ENCODE data around the gene MAP3K8. TPM values are rescaled to one million over a fixed set of nuclear protein-coding genes. Genes with fewer than 3 reads are reported as not detected.

The MAP3K8 gene
- total RNA-seq, 1 experiment from 2014 or later, result 13.8 TPM

- no peak for TF ChIP-seq ZNF138 (CRISPR knock-in tag; conservative IDR thresholded peaks at IDR 0.05)
- TF ChIP-seq ZNF671 (CRISPR knock-in tag; IDR thresholded peaks at IDR 0.05), result no peak
- TF ChIP-seq E2F5 (CRISPR knock-in tag; IDR thresholded peaks at IDR 0.05), result no peak
- TF ChIP-seq USF2 (CRISPR knock-in tag; IDR thresholded peaks at IDR 0.05), result no peak
- TF ChIP-seq TCF7 (CRISPR knock-in tag; IDR thresholded peaks at IDR 0.05; ENCODE audit: low read depth), result no peak
- TF ChIP-seq STAT6 (CRISPR knock-in tag; conservative IDR thresholded peaks at IDR 0.05; ENCODE audit: low read depth), result no peak
- TF ChIP-seq TP53 (CRISPR knock-in tag; IDR thresholded peaks at IDR 0.05), result no peak
These were observed 75.5 kb downstream of the MAP3K8 start (continued) for GRCh38 chr10:30509508-30509907.

GRCh38 chr10:30510184-30510931 is 76.4 kb downstream of the MAP3K8 start:
- H3K27ac Mint-ChIP-seq, result no peak overlapping the region
- POLR2A ChIA-PET, result no interaction called here
- H3K4me3 Mint-ChIP-seq, result no peak overlapping the region
- DNase-seq (ENCODE audit: low spot score), result no peak
- no peaks in the 10 kb centered on the region for H3K4me1 Mint-ChIP-seq
- CTCF ChIA-PET, result interaction anchor here (1.1 to 1.2 kb wide), 2 partner anchors 151 to 153 kb away, joined by 3 read pairs; no protein-coding TSS in a partner anchor
- no peaks in the 10 kb centered on the region for H3K36me3 Mint-ChIP-seq
- H3K9me3 Mint-ChIP-seq, result no peaks in the 10 kb centered on the region
- ATAC-seq, result no peak
- no peaks in the 10 kb centered on the region for H3K27me3 Mint-ChIP-seq (ENCODE audit: low read depth)
- TF ChIP-seq ZBTB21 (CRISPR knock-in tag; IDR thresholded peaks at IDR 0.05; ENCODE audit: borderline replicate concordance) (no peak), TCF7 (CRISPR knock-in tag; IDR thresholded peaks at IDR 0.05; ENCODE audit: low read depth) (no peak), NR3C1 (CRISPR knock-in tag; conservative IDR thresholded peaks at IDR 0.05; ENCODE audit: low read depth) (no peak), FOXP4 (CRISPR knock-in tag; IDR thresholded peaks at IDR 0.05) (no peak), JUN (CRISPR knock-in tag; IDR thresholded peaks at IDR 0.05) (no peak), SMAD3 (CRISPR knock-in tag; IDR thresholded peaks at IDR 0.05; ENCODE audit: borderline replicate concordance) (no peak), SMAD4 (CRISPR knock-in tag; IDR thresholded peaks at IDR 0.05) (no peak), HMGXB4 (CRISPR knock-in tag; IDR thresholded peaks at IDR 0.05) (no peak), ATF3 (CRISPR knock-in tag; conservative IDR thresholded peaks at IDR 0.05) (no peak), EMX1 (CRISPR knock-in tag; IDR thresholded peaks at IDR 0.05) (no peak), ZNF512 (CRISPR knock-in tag; IDR thresholded peaks at IDR 0.05; ENCODE audit: borderline replicate concordance) (no peak), GRHL2 (CRISPR knock-in tag; IDR thresholded peaks at IDR 0.05; ENCODE audit: insufficient replicate concordance, severe bottlenecking) (no peak)
- TF ChIP-seq, protein P1, sequence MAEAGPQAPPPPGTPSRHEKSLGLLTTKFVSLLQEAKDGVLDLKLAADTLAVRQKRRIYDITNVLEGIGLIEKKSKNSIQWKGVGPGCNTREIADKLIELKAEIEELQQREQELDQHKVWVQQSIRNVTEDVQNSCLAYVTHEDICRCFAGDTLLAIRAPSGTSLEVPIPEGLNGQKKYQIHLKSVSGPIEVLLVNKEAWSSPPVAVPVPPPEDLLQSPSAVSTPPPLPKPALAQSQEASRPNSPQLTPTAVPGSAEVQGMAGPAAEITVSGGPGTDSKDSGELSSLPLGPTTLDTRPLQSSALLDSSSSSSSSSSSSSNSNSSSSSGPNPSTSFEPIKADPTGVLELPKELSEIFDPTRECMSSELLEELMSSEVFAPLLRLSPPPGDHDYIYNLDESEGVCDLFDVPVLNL (CRISPR knock-in tag; IDR thresholded peaks at IDR 0.05; ENCODE audit: borderline replicate concordance, low read depth), result no peak
- TF ChIP-seq, protein P2, sequence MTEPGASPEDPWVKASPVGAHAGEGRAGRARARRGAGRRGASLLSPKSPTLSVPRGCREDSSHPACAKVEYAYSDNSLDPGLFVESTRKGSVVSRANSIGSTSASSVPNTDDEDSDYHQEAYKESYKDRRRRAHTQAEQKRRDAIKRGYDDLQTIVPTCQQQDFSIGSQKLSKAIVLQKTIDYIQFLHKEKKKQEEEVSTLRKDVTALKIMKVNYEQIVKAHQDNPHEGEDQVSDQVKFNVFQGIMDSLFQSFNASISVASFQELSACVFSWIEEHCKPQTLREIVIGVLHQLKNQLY (CRISPR knock-in tag; IDR thresholded peaks at IDR 0.05), result no peak
- TF ChIP-seq, protein P3, sequence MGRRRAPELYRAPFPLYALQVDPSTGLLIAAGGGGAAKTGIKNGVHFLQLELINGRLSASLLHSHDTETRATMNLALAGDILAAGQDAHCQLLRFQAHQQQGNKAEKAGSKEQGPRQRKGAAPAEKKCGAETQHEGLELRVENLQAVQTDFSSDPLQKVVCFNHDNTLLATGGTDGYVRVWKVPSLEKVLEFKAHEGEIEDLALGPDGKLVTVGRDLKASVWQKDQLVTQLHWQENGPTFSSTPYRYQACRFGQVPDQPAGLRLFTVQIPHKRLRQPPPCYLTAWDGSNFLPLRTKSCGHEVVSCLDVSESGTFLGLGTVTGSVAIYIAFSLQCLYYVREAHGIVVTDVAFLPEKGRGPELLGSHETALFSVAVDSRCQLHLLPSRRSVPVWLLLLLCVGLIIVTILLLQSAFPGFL (CRISPR knock-in tag; IDR thresholded peaks at IDR 0.05; ENCODE audit: borderline replicate concordance), result no peak
